Measurements from ENCODE around the gene ISLR. TPM values are rescaled to one million over a fixed set of nuclear protein-coding genes. Genes with fewer than 3 reads are reported as not detected.

Gene ISLR
- total and polyA plus RNA-seq, 9 donors = 82.4 to 314 (median 152) TPM

GRCh38 chr15:74174958-74175253, 1.4 kb downstream of the ISLR start:
- Histone ChIP-seq H3K4me3 (peak overlapping the region; percentile 46), H3K4me1 (ENCODE audit: insufficient read depth) (peaks cover 56% of the 10 kb centered on the region), H3K9me3 (no peaks in the 10 kb centered on the region), H3K27me3 (no peaks in the 10 kb centered on the region), H3K27ac (peak overlapping the region; percentile 79 to 89), H3K36me3 (no peaks in the 10 kb centered on the region)
- WGBS, 3 donors = 22 to 44% (median 28%) methylated on average over 10 to 14 of the region's 14 CpGs
- no peak for DNase-seq
- TF ChIP-seq POLR2A (IDR thresholded peaks at IDR 0.05) (no peak), CTCF (IDR thresholded peaks at IDR 0.05) (no peak), EP300 (IDR thresholded peaks at IDR 0.05) (no peak)
- intact Hi-C loops (cut with DNase I) = loop anchor here in 2 of 4 donors (5.0 kb wide), 2 partner anchors 38 to 43 kb away; partner anchors contain the start of gene ISLR2 (in 1 of the 2)

GRCh38 chr15:74175271-74176191, 2.0 kb downstream of the ISLR start:
- TF ChIP-seq POLR2A (IDR thresholded peaks at IDR 0.05) (no peak), EP300 (IDR thresholded peaks at IDR 0.05) (no peak), CTCF (IDR thresholded peaks at IDR 0.05) (no peak)
- Histone ChIP-seq H3K36me3 (no peaks in the 10 kb centered on the region), H3K4me3 (peak overlapping the region; percentile 46), H3K9me3 (no peaks in the 10 kb centered on the region), H3K4me1 (ENCODE audit: insufficient read depth) (peaks cover 55% of the 10 kb centered on the region), H3K27me3 (no peaks in the 10 kb centered on the region), H3K27ac (peak overlapping the region; percentile 1 to 89)
- intact Hi-C loops (cut with DNase I) = no loop called here
- peak in 2 of 5 donors; percentile 24 to 41 for DNase-seq
- 61 to 76% (median 64%) methylated on average over 45 of the region's 45 CpGs for WGBS, 3 donors

DNA sequence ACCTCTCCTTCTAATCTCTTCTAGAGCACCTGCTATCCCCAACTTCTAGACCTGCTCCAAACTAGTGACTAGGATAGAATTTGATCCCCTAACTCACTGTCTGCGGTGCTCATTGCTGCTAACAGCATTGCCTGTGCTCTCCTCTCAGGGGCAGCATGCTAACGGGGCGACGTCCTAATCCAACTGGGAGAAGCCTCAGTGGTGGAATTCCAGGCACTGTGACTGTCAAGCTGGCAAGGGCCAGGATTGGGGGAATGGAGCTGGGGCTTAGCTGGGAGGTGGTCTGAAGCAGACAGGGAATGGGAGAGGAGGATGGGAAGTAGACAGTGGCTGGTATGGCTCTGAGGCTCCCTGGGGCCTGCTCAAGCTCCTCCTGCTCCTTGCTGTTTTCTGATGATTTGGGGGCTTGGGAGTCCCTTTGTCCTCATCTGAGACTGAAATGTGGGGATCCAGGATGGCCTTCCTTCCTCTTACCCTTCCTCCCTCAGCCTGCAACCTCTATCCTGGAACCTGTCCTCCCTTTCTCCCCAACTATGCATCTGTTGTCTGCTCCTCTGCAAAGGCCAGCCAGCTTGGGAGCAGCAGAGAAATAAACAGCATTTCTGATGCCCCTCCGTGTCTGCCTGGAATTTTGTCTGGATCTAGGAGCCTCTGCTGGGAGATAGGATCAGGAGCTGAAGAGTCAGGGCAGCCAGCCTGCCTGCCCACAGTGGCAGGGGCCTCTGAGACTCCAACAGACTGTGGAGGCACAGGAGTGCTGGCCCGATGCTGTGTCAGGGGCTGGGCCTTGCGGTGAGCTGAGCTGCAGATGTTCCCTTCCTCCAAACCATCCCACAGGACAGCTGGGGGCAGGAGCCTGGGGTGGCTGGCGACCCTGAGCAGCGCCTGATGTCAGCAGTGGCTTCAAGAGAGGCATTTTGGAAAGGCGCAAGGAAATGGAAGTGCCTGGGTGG, 3.0 kb downstream of the ISLR start:
- WGBS, 3 donors = 48 to 57% (median 55%) methylated on average over 10 of the region's 10 CpGs
- no peak for TF ChIP-seq EP300 (IDR thresholded peaks at IDR 0.05)
- no peak for TF ChIP-seq POLR2A (IDR thresholded peaks at IDR 0.05)
- no peak for TF ChIP-seq CTCF (IDR thresholded peaks at IDR 0.05)
- H3K27ac ChIP-seq = peak overlapping the region; percentile 9 to 30
- intact Hi-C loops (cut with DNase I) = no loop called here
- H3K9me3 ChIP-seq = no peaks in the 10 kb centered on the region
- DNase-seq = peak in 3 of 5 donors; percentile 8 to 24 (median 14)
- peaks cover 48% of the 10 kb centered on the region for H3K4me1 ChIP-seq (ENCODE audit: insufficient read depth)
- H3K27me3 ChIP-seq = no peaks in the 10 kb centered on the region
- no peaks in the 10 kb centered on the region for H3K36me3 ChIP-seq
- peak overlapping the region; percentile 46 for H3K4me3 ChIP-seq

GRCh38 chr15:74178326-74179100, 5.0 kb downstream of the ISLR start:
- Histone ChIP-seq H3K4me1 (ENCODE audit: insufficient read depth) (peaks cover 39% of the 10 kb centered on the region), H3K27me3 (no peaks in the 10 kb centered on the region), H3K4me3 (no peak overlapping the region), H3K9me3 (no peaks in the 10 kb centered on the region), H3K27ac (peak overlapping the region in 1 of 2 donors; percentile 63), H3K36me3 (no peaks in the 10 kb centered on the region)
- DNase-seq = peak in 2 of 5 donors; percentile 13 to 26
- intact Hi-C loops (cut with DNase I) = no loop called here
- 69 to 80% (median 75%) methylated on average over 7 of the region's 7 CpGs for WGBS, 3 donors
- TF ChIP-seq EP300 (IDR thresholded peaks at IDR 0.05) (no peak), POLR2A (IDR thresholded peaks at IDR 0.05) (no peak), CTCF (IDR thresholded peaks at IDR 0.05) (no peak)

All from ovary (tissue), 9 donors.